Thoracic aorta (tissue), 2 donors: ENCODE measurements around the gene GIGYF1. TPM values are rescaled to one million over a fixed set of nuclear protein-coding genes. Genes with fewer than 3 reads are reported as not detected.
A peak's percentile ranks its signal among the peaks of the same experiment; 100 is the strongest.

Source experiments
- ATAC-seq: fragments of 150-250 bp; one replicate; pipeline ENCODE4 v1.8.0; 2017; ENCODE audit warnings: low read depth; ENCODE audit not compliant: insufficient number of reproducible peaks, low FRiP score
- DNase-seq: peaks from one replicate; pipeline ENCODE4 v3.0.0-alpha.2; 2020; ENCODE audit warnings: low spot score
- H3K27ac ChIP-seq, 2 donors: fragments of 200-600 bp; sonication (generic); 1 replicate in 1 of 2; 2 replicates in 1 of 2; pipeline ENCODE4 v1.5.1; 2016; ENCODE audit warnings: mild to moderate bottlenecking in 2 of 2, moderate library complexity in 2 of 2
- H3K27me3 ChIP-seq: fragments of 200-600 bp; sonication (generic); replicated peaks from 2 replicates; pipeline ENCODE4 v1.6.0; 2016; ENCODE audit warnings: mild to moderate bottlenecking; ENCODE audit not compliant: insufficient read depth
- H3K36me3 ChIP-seq: fragments of 200-600 bp; sonication (generic); one replicate; pipeline ENCODE4 v1.5.1; 2016
- H3K4me1 ChIP-seq, 2 donors: fragments of 200-600 bp; sonication (generic); 1 replicate in 1 of 2; 2 replicates in 1 of 2; pipeline versions ENCODE4 v1.5.1 to v1.6.0; 2016; ENCODE audit warnings: low read depth in 2 of 2, mild to moderate bottlenecking in 1 of 2; ENCODE audit not compliant: control insufficient read depth in 1 of 2
- H3K4me3 ChIP-seq: fragments of 200-600 bp; sonication (generic); 2 replicates; pipeline ENCODE4 v1.5.1; 2016; ENCODE audit warnings: mild to moderate bottlenecking
- H3K9me3 ChIP-seq: fragments of 200-600 bp; sonication (generic); 2 replicates; pipeline ENCODE4 v1.5.1; 2016
- total RNA-seq, 2 donors: library from RNA; depleted of rRNA; stranded (reverse); fragments of >200 nt; gene quantifications; one replicate each; pipeline versions ENCODE4 v1.1.0 to v1.2.3, GENCODE V29; 2016
- TF ChIP-seq, protein P1 (sequence below): fragments of 200-600 bp; sonication (generic); IDR thresholded peaks from one replicate; pipeline ENCODE4 v1.5.1; 2019; ENCODE audit warnings: antibody characterized with exemption

The GIGYF1 gene
- total RNA-seq, 2 donors from 2014 or later: 35.7 to 40.7 TPM

DNA sequence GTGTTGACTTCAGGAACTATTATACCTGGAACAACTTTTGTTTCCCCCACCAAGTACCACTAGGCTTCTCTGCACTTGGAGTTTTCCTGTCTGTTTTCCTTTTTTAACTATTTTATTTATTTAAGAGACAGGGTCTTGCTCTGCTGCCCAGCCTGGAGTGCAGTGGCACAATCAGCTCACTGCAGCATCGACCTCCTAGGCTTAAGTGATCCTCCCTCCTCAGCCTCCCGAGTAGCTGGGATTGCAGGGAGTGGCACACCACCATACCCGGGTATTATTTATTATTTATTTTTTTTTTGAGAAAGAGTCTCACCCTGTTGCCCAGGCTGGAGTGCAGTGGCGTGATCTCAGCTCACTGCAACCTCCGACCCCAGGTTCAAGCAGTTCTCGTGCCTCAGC, 2.1 kb upstream of the GIGYF1 start:
- no peaks in the 10 kb centered on the region for H3K9me3 ChIP-seq
- H3K27me3 ChIP-seq: no peaks in the 10 kb centered on the region
- no peak for DNase-seq
- no peak for ATAC-seq
- no peak overlapping the region for H3K27ac ChIP-seq
- H3K36me3 ChIP-seq: no peaks in the 10 kb centered on the region
- TF ChIP-seq, protein P1, sequence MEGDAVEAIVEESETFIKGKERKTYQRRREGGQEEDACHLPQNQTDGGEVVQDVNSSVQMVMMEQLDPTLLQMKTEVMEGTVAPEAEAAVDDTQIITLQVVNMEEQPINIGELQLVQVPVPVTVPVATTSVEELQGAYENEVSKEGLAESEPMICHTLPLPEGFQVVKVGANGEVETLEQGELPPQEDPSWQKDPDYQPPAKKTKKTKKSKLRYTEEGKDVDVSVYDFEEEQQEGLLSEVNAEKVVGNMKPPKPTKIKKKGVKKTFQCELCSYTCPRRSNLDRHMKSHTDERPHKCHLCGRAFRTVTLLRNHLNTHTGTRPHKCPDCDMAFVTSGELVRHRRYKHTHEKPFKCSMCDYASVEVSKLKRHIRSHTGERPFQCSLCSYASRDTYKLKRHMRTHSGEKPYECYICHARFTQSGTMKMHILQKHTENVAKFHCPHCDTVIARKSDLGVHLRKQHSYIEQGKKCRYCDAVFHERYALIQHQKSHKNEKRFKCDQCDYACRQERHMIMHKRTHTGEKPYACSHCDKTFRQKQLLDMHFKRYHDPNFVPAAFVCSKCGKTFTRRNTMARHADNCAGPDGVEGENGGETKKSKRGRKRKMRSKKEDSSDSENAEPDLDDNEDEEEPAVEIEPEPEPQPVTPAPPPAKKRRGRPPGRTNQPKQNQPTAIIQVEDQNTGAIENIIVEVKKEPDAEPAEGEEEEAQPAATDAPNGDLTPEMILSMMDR: no peak
- no peak overlapping the region for H3K4me3 ChIP-seq
- peaks cover 22 to 29% of the 10 kb centered on the region in 2 donors for H3K4me1 ChIP-seq

GRCh38 chr7:100693312-100694097, 545 bp downstream of the GIGYF1 start:
- H3K27ac ChIP-seq: peak overlapping the region; percentile 56 to 61
- TF ChIP-seq, protein P1: no peak
- peak overlapping the region; percentile 96 for H3K4me3 ChIP-seq
- H3K4me1 ChIP-seq: peaks cover 27 to 50% of the 10 kb centered on the region in 2 donors
- H3K36me3 ChIP-seq: peaks cover under 1% of the 10 kb centered on the region
- H3K27me3 ChIP-seq: no peaks in the 10 kb centered on the region
- DNase-seq (no peak), ATAC-seq (peak; percentile 22)
- no peaks in the 10 kb centered on the region for H3K9me3 ChIP-seq

DNA sequence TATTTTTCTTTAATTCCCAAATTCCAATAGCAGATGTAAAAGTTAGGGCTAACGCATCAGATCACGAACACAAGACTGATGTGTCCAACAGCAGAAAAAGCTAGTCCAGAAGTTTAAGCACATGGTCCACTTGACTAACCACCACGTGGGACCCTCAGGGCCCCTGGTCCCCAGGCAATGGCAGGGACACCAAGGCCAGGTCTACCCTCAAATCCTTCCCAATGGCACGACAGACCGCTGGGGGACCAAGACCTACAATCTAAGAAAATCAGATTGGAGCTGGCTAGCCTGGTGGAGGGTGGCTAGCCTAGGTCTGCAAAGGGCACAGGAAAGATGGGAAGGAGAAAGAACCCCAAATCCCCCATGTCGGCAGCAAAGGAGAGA, 1.5 kb downstream of the GIGYF1 start:
- H3K27ac ChIP-seq: no peak overlapping the region
- no peaks in the 10 kb centered on the region for H3K27me3 ChIP-seq
- no peak for ATAC-seq
- no peak for DNase-seq
- H3K4me1 ChIP-seq: peaks cover 27 to 50% of the 10 kb centered on the region in 2 donors
- H3K9me3 ChIP-seq: no peaks in the 10 kb centered on the region
- TF ChIP-seq, protein P1: no peak
- peak overlapping the region; percentile 96 for H3K4me3 ChIP-seq
- peaks cover 9% of the 10 kb centered on the region for H3K36me3 ChIP-seq

DNA sequence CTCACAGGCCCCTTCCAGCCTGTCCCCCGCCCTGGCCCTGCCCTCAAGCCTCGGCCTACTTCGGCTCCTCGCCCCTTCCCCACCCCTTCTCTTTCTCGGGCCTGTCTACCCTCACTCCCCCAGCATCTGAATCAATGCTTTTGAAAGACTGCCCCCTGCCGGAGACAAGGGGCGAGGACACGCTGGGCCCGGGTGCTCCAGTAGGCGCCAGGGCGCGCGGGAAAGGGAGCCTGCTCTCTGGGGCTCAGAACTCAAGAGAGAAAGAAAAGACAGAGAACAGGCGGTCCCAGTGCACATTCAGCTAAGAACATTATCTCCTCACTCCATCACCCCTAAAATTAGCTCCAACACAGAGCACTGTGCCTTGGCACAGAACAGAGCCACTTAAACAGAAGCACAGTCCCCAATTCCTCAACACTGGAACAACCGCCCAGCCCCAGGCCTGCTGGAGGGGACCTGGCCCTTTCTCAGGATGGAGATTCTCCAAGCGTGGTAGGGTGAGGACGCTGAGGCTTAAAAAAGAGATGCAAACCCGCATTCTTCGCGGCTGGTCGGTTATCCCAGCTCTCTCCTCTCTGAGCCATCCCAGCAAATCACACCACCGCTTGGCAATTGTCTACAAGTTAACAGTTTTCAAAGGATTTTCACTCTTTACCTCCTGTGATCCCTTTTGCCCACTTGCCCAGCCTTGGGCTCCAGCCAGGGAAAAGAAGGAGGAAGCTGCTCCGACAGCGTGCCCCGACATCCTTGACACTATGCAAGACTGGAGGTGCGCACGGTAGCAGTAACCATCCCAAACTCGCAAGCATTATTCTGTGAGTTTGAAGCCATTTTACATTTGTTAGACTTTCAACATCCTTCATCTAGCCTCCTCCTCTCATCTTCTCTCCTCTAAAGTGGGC, 2.1 kb downstream of the GIGYF1 start:
- TF ChIP-seq, protein P1: peak; percentile 89
- no peak for ATAC-seq
- no peaks in the 10 kb centered on the region for H3K27me3 ChIP-seq
- H3K4me3 ChIP-seq: peak overlapping the region; percentile 96
- no peaks in the 10 kb centered on the region for H3K9me3 ChIP-seq
- no peak overlapping the region for H3K27ac ChIP-seq
- DNase-seq: no peak
- H3K36me3 ChIP-seq: peaks cover 14% of the 10 kb centered on the region
- H3K4me1 ChIP-seq: peaks cover 27 to 50% of the 10 kb centered on the region in 2 donors
